NCI-H2081 treated with DMSO at 0.1 percent for 48 hours (cell line): ENCODE measurements around the gene NLK.
"Not testable (repeated sequence)": the region's sequence is repeated elsewhere in the genome, so short reads cannot be mapped to it uniquely, and the experiment has no call there.

ENCODE experiments used
- DNase-seq: peaks from one replicate; lab custom pipeline; 2025; lab: John Stamatoyannopoulos, UW

The NLK gene

DNA sequence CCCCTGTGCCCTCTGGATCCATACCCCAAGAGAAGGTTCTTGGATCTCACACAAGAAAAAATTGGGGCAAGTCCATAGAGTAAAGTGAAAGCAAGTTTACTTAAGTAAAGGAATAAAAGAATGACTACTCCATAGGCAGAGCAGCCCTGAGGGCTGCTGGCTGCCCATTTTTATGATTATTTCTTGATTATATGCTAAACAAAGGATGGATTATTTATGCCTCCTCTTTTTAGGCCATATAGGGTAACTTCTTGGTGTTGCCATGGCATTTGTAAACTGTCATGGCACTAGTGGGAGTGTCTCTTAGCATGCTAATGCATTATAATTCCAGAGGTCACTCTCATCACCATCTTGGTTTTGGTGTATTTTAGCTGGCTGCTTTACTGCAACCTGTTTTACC, 70.8 kb downstream of the NLK start:
- no peak for DNase-seq

DNA sequence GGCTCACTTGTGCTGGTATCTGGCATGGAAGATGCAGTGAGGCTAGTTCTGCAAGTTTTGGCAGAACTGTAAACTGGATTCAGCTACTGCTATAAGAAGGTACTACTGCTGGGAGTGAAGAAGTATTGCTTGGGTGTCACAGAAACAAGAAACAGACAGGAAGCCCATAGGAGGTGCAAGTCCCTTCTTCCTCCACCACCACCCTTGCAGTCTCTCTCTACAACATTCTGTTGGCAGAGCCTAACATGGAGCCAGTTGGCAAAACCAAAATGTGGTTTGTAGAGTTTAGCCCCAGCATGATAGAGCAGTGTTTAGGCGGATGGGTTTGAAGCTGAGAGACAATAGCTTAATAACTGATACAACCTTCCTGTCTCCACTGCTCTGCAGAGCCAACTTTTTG, 72.6 kb downstream of the NLK start:
- DNase-seq, result no peak

DNA sequence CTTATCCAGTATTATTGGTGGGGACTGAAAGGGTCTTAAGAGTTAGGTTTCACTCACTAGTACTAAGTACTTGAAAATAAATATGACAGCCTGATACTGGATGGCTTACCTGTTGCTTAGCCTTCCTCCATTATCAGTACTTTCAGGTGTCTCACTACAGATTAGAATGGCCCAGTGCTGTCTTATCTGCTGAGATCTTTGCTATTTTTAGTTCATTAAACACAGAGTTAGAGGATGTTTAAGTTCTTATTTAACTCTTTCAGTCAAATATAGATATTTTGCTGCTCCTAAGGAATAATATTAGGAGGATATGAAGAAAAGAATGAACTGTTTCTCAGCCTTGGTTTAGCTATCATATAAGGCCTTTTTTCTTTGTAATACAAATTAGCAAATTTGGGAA, 74.8 kb downstream of the NLK start:
- DNase-seq, result no peak

DNA sequence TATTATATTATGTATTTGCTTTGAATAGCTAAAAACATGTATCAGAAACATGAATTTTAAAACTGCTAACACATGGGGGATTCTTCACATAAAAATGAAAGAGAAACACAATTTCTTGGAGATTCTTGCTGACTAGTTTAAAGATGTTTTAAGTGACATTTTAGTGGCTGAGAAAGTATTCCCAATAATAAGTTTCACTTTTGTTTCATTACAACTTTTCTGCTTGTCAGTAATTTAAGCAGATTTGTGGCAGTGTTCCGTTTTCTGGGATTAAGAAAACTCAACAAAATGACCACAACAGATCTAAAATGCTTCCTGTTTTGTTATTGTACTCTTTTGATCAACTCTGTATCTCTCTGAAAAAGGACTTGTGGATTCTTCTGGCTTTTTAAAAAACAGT, 75.9 kb downstream of the NLK start:
- no peak for DNase-seq

DNA sequence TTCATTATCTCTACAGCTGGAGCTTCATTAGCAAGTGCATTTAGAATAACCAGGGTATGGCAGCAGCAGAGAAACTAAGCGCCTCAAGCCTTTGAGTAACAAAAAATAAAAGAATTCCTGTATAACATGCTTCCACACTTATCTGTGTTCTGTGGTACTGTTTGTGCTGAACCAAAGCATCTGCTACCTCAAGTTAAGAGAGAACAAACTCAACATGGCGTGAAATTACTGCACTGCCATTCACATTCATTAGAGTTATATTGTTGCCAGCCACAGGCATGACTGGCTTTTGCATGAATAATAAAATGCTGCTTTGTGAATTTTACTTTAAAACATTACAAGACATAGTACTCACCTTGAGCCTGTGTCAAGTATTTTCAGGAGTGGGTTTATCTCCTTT, 76.6 kb downstream of the NLK start:
- DNase-seq, result no peak

DNA sequence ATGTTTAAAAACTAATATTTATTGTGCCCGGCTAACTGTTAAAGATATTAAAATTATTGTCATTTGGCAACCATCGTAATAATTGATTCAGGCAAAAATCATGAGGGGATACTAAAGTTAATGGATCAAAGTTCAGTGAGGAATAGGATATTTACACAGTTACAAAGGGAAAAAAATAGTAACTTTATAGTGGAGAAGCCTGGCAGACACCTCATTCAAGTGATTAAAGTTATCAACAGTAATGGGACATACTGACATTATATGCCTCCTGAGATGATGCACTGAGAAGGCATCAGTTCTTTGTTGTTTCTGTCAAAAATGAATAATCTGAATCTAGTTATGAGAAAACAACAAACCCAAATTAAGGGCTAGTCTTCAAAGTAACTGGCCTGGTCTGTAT, 77.1 kb downstream of the NLK start:
- no peak for DNase-seq

DNA sequence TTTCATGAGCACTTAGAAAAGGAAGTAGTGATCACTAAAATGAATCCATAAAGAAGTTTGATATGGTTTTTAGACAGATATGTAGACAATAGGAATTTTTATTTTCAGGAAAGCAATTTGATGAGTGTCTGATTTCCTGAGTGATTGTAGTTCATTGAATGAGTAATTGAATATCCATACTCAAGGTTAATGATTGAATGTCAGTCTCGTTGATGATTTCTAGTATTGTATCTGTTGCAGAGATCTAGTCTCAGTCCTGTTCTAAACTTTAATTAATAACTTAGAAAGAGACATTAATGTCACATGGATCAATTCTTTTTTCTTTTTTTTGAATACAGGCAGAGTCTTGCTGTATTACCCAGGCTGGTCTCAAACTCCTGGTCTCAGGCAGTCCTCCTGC, 78.3 kb downstream of the NLK start:
- DNase-seq, result no peak

DNA sequence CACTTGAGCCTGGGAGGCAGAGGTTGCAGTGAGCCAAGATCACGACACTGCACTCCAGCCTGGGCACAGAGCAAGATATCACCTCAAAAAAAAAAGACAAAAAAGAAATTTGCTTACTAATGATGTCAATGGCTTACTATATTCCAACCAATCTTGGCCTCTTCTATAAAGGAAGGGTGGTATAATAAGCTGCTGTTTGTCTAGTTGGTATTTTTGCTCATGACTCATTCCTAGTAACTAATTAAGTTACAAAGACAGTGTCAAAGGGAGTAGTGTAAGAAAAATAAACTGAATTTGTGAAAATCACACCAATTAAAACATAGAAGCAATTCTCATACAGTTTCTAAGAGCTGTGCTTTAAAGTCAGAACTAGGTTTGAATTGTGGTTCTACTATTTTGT, 82.5 kb downstream of the NLK start:
- DNase-seq, result no peak

DNA sequence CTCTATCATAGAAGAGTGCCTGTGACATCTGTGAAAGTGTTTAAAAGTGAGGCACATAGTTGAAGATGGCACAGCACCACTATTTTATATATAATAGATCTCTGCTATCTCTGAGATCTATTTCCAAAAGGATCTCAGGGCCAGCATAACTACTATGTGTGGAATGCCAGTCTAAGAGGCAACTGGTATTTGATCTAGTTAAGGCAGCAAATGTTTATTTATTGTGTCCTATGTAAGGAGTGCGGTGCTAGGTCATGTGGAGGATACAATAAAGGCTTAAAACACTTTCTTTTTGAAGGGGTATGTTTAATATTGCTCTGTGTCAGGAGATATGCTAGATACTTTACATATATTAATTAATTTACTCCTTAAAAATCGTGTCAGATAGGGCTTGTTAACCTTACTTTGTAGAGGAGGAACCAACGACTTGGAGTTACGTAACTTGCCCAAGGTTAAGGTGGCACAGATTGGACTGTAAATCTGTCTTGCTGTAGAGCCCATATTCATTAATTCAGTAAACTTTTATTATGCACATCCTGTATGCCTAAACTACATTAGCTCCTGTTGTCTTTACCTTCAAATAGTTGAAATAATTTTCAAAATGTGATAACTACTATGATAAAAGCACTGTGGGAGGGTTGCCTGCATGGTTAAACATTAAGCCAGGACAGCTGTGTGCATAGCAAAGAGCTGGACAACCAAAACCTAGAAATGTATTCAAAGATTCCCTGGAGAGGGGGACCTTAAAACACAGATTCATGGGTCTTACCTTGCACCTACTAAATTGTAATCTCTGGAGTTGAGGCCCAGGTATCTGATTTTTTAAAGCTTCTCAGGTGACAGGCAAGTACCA, 83.3 kb downstream of the NLK start:
- no peak for DNase-seq

DNA sequence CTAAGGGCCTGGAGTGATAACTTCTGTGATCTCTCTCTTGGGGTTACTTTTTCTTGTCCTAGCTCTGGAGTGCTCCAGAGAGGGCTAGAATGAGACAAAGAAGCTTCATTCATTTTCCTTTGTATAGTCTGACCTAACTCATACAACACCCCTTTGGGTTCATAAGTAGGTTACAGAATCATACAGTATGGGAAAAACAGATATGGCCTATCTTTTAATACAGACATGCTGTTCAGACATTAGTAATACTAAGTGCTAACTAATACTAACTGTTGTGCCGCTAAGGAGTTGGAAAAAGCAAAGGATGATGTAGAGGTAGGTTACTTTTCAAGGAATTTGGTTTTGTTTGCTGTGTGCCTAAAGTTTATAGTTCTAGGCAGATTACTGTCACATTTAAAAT, 84.7 kb downstream of the NLK start:
- no peak for DNase-seq

DNA sequence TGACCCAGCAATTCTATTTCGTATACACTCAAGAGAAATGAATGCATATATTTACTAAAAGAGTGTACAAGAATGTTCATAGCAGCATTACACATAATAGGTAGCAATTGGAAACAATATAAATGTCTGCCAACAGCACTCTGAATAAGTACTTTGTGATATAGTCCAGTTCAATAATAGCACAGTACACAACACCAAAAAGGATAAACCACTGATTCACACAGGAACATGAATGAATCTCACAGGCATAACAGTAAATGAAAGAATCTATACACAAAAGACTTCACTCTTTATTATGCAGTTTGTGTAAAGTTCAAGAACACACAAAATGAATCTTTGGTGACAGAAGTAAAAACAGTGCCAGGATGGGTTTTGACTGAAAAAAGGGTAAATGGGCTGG, 86.3 kb downstream of the NLK start:
- DNase-seq, result no peak

DNA sequence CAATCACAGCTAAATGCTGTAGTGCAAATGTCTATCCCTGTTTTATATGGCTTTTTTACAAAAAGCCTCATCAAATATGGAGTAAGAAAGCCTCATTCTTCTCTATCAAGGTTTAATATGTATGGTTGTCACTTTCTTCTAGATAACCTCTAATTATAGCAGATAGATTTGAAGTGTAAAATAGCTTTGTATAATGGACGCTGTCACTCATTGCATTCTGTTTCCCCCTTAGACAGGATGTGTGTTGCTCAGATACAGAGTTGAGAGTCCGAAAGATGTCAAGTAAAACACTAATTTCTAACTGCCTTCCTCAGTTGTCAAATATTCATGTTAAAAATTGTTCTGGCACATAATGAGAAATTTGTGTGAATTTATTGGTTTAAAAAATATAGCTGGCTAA, 88.0 kb downstream of the NLK start:
- no peak for DNase-seq

DNA sequence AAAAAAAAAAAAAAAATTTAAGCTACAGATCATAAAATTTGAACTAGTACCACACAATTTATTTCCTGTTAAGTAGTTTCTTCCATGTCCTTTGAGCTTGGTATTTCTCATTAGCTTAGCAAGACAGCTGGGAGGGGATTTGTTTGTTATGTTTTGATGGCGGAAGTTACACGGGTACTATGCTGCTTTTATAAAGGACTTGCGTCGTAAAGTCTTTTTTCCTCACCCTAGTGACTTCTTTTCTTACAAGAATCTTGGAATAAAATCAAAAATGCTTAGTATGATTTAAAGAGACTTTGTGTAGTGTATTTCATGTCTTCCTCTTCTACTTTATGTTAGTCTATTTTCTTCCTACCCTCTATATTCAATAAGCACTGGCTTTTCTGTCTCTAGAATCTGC, 89.1 kb downstream of the NLK start:
- DNase-seq, result no peak

DNA sequence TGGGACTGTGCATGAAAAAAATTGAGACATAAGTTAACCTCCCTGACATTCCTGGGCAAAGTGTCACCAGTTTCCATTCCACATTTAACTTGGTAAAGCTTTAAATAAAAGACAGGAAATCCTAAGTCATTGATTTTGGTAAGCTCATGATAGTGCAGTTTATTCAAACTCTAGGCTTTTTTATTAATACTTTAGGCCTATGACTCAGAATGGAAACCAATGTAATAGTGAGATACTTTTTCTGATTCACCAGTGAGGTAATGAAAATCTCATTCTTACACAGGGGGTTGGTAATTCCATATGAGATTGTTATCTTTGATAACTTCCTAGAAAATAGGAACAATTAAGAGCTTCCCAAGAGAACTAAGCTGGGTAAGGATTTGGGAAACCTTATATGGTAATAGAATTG, 91.1 kb downstream of the NLK start:
- no peak for DNase-seq

DNA sequence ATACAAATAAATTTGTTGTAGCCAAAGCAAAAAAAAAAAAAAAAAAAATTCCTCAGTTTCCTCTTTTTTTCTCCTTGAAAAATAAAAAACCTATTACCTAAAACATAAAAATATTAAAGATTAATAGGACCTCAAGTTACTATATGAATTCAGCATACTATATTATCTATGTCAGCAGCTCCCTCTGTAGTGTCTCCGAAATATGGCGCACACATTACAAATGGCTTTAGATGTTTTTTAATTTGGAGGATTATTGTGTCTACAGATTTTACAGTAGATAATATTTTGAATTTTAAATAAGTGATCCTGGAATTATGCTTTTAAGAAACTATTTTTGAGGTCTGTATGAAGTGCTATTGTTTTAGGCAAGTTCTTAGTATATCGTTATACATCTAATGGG, 94.4 kb downstream of the NLK start:
- DNase-seq, result no peak

DNA sequence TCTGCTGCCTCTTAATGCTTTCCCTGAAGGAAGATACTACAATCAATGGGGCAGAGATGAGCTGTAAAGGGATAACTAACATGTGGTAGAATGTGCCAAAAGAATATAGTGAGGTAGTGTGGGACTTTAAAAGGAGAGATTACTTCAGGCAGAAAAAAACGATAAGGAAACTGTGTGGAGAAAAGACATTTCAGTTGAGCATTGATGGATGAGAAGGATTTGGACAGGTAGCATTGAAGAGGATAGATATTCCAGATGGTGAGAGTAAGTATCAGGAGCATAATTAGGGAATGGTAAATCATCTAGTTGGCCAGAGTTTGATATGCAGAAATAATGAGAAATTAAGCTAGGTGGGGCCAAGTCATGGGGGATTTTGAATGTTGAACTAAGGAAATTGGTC, 97.3 kb downstream of the NLK start:
- no peak for DNase-seq

DNA sequence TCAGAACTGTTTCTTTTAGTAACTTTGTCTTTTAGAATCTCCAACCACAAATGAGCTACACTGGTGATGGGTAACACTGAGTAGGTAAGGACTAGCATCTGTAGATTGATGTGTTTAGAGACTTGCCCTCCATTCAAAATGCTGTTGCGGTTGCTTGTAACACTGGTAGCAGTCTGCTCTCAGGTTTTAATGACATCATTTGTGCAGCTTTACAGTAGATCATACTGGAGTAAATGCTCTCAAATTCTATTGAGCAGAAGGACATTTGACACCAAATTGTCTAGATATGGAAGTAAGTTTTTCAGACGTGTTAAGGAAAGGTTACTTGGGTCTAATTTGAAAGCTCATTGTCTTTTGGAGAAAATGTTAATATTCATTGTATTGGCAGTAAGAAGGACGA, 98.8 kb downstream of the NLK start:
- no peak for DNase-seq

DNA sequence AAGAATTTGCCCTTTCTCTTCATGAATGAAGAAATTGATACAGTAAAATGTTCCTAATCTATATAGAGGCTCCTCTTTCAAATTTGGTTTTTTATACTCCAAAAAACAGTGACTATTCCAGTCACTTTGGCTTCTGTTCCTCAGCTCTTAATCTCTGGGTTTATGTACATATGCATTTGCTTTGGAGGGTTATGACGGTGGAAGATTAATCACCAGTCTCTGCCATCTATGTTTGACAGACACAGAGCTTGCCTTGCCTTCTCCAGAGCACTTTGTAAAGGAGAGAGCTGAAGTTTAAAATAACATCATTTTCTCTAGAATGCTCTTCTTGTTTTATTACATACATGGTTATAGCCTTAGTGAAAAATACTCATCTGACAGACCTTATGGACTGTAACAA, 99.3 kb downstream of the NLK start:
- no peak for DNase-seq

DNA sequence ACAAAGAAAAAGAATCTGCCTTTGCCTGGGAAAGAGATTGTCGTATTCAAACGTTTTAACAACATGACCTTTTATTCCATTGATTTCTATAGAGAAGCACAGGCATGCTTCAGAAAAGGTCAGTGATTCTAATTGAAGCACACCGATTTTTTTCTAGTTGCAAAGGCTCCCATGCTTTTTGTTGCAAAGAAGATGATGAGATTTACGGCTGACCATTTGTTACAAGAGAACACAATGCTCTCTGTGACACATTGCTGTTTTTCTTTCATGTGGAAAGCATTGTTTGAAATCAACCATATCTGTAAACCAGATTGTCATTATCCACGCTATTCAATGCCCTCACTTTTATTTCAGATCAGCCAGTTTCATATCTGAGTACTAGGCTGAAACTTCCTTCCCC, 99.8 kb downstream of the NLK start:
- DNase-seq, result no peak

DNA sequence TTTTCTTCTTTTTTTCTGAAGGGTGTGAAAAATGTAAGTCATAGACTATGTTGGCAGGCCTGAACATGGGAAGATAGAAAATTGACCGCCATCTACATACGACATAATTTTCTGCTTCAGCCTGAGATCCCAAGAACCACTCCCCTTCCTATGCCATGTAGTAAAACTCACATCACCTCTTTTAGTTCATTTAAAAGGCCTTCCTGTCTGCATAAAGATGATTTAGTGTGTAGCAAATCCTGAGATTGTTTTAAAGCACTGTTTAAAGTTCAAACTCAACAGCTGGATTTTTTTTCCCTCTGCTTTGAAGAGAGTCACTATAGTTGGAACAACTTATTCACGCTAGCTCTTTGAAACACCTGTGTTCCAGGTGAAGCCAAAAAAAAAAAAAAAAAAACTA, 101.5 kb downstream of the NLK start:
- no peak for DNase-seq

DNA sequence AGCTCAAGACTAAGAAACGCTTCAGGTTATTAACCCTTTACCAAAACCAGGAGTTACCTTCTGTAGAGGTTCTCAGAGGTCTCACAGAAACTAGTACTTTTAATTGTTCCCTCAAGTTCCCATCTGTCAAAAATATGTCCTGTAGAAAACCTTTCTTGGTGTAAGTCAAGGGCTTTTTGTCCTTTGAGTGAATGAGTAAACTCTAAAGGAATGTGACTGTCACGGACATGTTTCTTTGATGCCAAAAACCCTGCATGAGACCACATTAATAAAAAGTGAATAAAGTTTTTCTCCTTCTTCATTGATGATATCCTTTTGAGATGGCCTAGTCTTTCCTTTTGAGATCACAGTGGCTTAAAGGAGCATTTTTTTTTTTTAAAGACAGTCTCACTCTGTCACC, 102.9 kb downstream of the NLK start:
- DNase-seq, result no peak

DNA sequence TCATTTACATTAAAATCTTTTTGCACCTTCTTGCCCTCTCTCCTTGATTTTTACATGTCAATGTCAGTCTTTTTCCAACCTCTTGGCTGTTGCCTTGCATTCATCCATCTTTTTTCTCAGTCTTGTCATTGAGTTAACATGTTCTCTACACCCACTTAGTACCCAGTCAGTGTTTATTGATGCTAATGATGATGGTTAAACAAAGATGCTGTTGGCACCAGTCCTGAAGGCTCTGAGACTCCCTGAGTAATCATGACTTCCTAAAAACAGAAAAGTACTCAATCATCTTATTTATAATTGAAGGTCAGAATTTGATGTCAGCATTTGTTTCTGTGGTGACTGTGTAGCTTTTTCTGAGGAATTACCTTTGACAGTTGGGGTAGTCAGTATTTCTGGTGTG, 104.5 kb downstream of the NLK start:
- DNase-seq, result peak; percentile 36

DNA sequence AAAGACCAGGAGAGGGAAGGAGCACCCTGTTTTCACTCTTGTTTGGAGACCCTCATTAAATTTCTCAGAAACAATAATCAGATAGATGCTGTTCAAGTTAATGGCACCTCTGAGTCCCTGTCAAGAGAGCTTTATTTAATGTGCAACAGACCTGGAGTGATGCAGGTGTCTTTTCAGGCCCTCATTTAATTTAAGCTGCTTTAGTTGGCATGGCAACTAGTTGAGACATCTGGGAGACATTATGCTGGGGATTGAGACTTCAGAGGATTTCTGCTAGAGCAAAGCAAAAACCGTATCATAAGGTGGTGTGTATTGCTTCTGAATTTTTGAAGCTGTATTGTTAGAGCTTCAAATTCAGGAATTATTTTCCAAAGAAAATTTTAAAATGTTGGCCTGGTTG, 108.5 kb downstream of the NLK start:
- no peak for DNase-seq

DNA sequence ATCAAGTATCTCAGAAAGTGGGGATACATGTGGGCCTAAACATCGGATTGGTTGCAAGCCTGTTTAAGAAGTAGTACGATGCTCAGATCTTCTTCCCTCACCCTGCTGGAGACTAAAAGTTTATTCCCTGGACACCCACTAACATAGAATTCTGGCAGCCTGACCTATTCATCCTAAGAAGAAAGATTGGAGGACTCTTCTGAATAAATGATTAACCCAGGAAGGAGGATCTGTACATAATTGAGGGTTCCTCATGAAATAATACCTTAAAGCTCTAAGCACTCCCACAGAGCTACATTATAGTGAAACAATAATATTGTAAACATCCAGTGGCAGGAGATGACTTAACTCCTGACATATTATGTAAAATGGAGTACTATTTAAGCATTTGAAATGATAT, 111.7 kb downstream of the NLK start:
- DNase-seq, result no peak

DNA sequence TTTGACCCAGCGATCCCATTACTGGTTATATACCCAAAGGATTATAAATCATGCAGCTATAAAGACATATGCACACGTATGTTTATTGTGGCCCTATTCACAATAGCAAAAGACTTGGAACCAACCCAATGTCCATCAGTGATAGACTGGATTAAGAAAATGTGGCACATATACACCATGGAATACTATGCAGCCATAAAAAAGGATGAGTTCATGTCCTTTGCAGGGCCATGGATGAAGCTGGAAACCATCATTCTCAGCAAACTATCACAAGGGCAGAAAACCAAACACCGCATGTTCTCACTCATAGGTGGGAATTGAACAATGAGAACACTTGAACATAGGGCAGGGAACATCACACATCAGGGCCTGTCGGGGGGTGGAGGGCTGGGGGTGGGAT, 112.9 kb downstream of the NLK start:
- not testable (repeated sequence) for DNase-seq
